HepG2 (cell line): ENCODE results near the gene RNASE12. TPM values are rescaled to one million over a fixed set of nuclear protein-coding genes. Genes with fewer than 3 reads are reported as not detected.
A peak's percentile ranks its signal among the peaks of the same experiment; 100 is the strongest.

Experiments
- ARID2 ChIP-seq: sonication (generic); formaldehyde crosslinking; IDR thresholded peaks from 2 replicates; pipeline ENCODE4 v1.8.1; 2022; ENCODE audit warnings: mild to moderate bottlenecking, missing genetic modification reagents, borderline replicate concordance
- ARID3A ChIP-seq: IDR thresholded peaks from 2 replicates; pipeline ENCODE4 v1.6.1; 2012; ENCODE audit warnings: low read depth, low read length, improper control_type of control experiment
- ARNTL ChIP-seq: sonication (generic); formaldehyde crosslinking; IDR thresholded peaks from 2 replicates; pipeline ENCODE4 v1.4.0; 2020; ENCODE audit warnings: mild to moderate bottlenecking, missing genetic modification reagents
- ERF ChIP-seq: IDR thresholded peaks from 2 replicates; pipeline ENCODE4 v1.6.1; 2018; ENCODE audit warnings: missing biosample characterization, missing genetic modification reagents
- GLMP ChIP-seq: sonication (generic); formaldehyde crosslinking; IDR thresholded peaks from 2 replicates; pipeline ENCODE4 v1.9.0; 2021; ENCODE audit warnings: missing genetic modification reagents, mild to moderate bottlenecking, borderline replicate concordance
- HNF4G ChIP-seq, 2 experiments: sonication (generic) in 1 of 2; formaldehyde crosslinking in 1 of 2; IDR thresholded peaks; 2 replicates each; pipeline versions ENCODE4 v1.4.0 to v1.6.1; 2011 to 2020; ENCODE audit warnings: borderline replicate concordance in 2 of 2, low read depth in 2 of 2, mild to moderate bottlenecking in 2 of 2, low read length in 1 of 2, missing genetic modification reagents in 1 of 2, moderate library complexity in 1 of 2
- LCORL ChIP-seq, 2 experiments: fragments of 450-650 bp in 1 of 2; sonication (generic) in 1 of 2; formaldehyde crosslinking in 1 of 2; IDR thresholded peaks; 2 replicates each; pipeline versions ENCODE4 v1.5.0 to v1.6.1; 2017 to 2020; ENCODE audit warnings: antibody characterized with exemption in 1 of 2, missing genetic modification reagents in 1 of 2
- PHB2 ChIP-seq: fragments of 450-650 bp; IDR thresholded peaks from 2 replicates; pipeline ENCODE4 v1.6.1; 2018; ENCODE audit not compliant: partially characterized antibody
- SIX4 ChIP-seq: sonication (generic); formaldehyde crosslinking; IDR thresholded peaks from 2 replicates; pipeline ENCODE4 v1.4.0; 2020; ENCODE audit warnings: missing genetic modification reagents
- SMARCC2 ChIP-seq: fragments of 450-650 bp; IDR thresholded peaks from 2 replicates; pipeline ENCODE4 v1.6.1; 2017; ENCODE audit warnings: antibody characterized with exemption, mild to moderate bottlenecking
- SP4 ChIP-seq: sonication (generic); formaldehyde crosslinking; IDR thresholded peaks from 2 replicates; pipeline ENCODE4 v1.8.1; 2023; ENCODE audit warnings: mild to moderate bottlenecking, missing genetic modification reagents
- TCF7 ChIP-seq: sonication (generic); IDR thresholded peaks from 2 replicates; pipeline ENCODE4 v1.6.1; 2016; ENCODE audit warnings: antibody characterized with exemption, low read depth
- ZFP1 ChIP-seq: IDR thresholded peaks from 2 replicates; pipeline ENCODE4 v1.6.1; 2016
- ZNF317 ChIP-seq: sonication (generic); formaldehyde crosslinking; IDR thresholded peaks from 2 replicates; pipeline ENCODE4 v1.5.0; 2020; ENCODE audit warnings: mild to moderate bottlenecking, missing genetic modification reagents
- ZNF619 ChIP-seq: sonication (generic); formaldehyde crosslinking; IDR thresholded peaks from 2 replicates; pipeline ENCODE4 v1.4.0; 2020; ENCODE audit warnings: mild to moderate bottlenecking, missing genetic modification reagents
- ZNF83 ChIP-seq: sonication (generic); formaldehyde crosslinking; IDR thresholded peaks from 2 replicates; pipeline ENCODE4 v1.4.0; 2020; ENCODE audit warnings: missing genetic modification reagents, mild to moderate bottlenecking, borderline replicate concordance
- polyA plus RNA-seq, 8 experiments: library from polyadenylated mRNA; depleted of rRNA in 3 of 8; stranded (reverse) in 7 of 8; unstranded in 1 of 8; fragments of >200 nt; fragmentation: Illumina TruSeq in 4 of 8; extraction: Trizol in 4 of 8; gene quantifications; 2 replicates each; pipeline versions ENCODE4 v1.2.1 to v1.2.3, GENCODE V29; 2011 to 2016; ENCODE audit warnings: low read depth in 4 of 8, missing spikeins in 1 of 8, mixed read lengths in 1 of 8; ENCODE audit not compliant: insufficient read depth in 1 of 8
- total RNA-seq, 5 experiments: library from RNA; depleted of rRNA; stranded (reverse); fragments of >200 nt; fragmentation: Illumina TruSeq; extraction: Trizol; gene quantifications; 2 replicates each; pipeline ENCODE4 v1.2.3, GENCODE V29; 2016; ENCODE audit warnings: low read depth in 1 of 5
- TF ChIP-seq, protein P1 (sequence below): sonication (generic); formaldehyde crosslinking; IDR thresholded peaks from 2 replicates; pipeline ENCODE4 v1.4.0; 2020; ENCODE audit warnings: low read depth, mild to moderate bottlenecking, missing genetic modification reagents
- TF ChIP-seq, protein P2 (sequence below): sonication (generic); formaldehyde crosslinking; IDR thresholded peaks from 2 replicates; pipeline ENCODE4 v1.4.0; 2020; ENCODE audit warnings: missing genetic modification reagents, borderline replicate concordance
- TF ChIP-seq, protein P3 (sequence below): sonication (generic); formaldehyde crosslinking; IDR thresholded peaks from 2 replicates; pipeline ENCODE4 v1.4.0; 2020; ENCODE audit warnings: missing genetic modification reagents

Gene RNASE12
- total and polyA plus RNA-seq, 2 of the 13 experiments (the other 11 are each of a cell fraction or from before 2014, with no cell fraction given), result not detected

GRCh38 chr14:20631880-20632389 lies 40.8 kb upstream of the RNASE12 start (continued):
- TF ChIP-seq GLMP, result 0 out of 2 replicates have a peak, but pooled peaks have one; percentile 41
- TF ChIP-seq ARID3A, result peak; percentile 5; the same call in 1 of the 2 replicates
- TF ChIP-seq ARID2, result no peak
- no peak for TF ChIP-seq ZNF83 (CRISPR knock-in tag)
- no peak for TF ChIP-seq PHB2
- TF ChIP-seq ERF (CRISPR knock-in tag), result 0 out of 2 replicates have a peak, but pooled peaks have one; percentile 9
- peak; percentile 29; the same call in 1 of the 2 replicates for TF ChIP-seq ZNF317
- TF ChIP-seq ARNTL, result no peak
- 0 out of 2 replicates have a peak, but pooled peaks have one; percentile 22 for TF ChIP-seq SP4 (CRISPR knock-in tag)
- TF ChIP-seq ZFP1 (CRISPR knock-in tag), result no peak
- TF ChIP-seq, protein P1, sequence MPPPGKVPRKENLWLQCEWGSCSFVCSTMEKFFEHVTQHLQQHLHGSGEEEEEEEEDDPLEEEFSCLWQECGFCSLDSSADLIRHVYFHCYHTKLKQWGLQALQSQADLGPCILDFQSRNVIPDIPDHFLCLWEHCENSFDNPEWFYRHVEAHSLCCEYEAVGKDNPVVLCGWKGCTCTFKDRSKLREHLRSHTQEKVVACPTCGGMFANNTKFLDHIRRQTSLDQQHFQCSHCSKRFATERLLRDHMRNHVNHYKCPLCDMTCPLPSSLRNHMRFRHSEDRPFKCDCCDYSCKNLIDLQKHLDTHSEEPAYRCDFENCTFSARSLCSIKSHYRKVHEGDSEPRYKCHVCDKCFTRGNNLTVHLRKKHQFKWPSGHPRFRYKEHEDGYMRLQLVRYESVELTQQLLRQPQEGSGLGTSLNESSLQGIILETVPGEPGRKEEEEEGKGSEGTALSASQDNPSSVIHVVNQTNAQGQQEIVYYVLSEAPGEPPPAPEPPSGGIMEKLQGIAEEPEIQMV (CRISPR knock-in tag), result no peak
- TF ChIP-seq TCF7, result no peak
- TF ChIP-seq SMARCC2, result no peak
- 0 out of 2 replicates have a peak, but pooled peaks have one; percentile 22 for TF ChIP-seq SIX4 (CRISPR knock-in tag)
- TF ChIP-seq, protein P2, sequence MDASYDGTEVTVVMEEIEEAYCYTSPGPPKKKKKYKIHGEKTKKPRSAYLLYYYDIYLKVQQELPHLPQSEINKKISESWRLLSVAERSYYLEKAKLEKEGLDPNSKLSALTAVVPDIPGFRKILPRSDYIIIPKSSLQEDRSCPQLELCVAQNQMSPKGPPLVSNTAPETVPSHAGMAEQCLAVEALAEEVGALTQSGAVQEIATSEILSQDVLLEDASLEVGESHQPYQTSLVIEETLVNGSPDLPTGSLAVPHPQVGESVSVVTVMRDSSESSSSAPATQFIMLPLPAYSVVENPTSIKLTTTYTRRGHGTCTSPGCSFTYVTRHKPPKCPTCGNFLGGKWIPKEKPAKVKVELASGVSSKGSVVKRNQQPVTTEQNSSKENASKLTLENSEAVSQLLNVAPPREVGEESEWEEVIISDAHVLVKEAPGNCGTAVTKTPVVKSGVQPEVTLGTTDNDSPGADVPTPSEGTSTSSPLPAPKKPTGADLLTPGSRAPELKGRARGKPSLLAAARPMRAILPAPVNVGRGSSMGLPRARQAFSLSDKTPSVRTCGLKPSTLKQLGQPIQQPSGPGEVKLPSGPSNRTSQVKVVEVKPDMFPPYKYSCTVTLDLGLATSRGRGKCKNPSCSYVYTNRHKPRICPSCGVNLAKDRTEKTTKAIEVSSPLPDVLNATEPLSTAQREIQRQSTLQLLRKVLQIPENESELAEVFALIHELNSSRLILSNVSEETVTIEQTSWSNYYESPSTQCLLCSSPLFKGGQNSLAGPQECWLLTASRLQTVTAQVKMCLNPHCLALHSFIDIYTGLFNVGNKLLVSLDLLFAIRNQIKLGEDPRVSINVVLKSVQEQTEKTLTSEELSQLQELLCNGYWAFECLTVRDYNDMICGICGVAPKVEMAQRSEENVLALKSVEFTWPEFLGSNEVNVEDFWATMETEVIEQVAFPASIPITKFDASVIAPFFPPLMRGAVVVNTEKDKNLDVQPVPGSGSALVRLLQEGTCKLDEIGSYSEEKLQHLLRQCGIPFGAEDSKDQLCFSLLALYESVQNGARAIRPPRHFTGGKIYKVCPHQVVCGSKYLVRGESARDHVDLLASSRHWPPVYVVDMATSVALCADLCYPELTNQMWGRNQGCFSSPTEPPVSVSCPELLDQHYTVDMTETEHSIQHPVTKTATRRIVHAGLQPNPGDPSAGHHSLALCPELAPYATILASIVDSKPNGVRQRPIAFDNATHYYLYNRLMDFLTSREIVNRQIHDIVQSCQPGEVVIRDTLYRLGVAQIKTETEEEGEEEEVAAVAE (CRISPR knock-in tag), result no peak
- TF ChIP-seq ZNF619 (CRISPR knock-in tag), result no peak
- no peak for TF ChIP-seq LCORL (IDR thresholded peaks at IDR 0.05)
- TF ChIP-seq LCORL (CRISPR knock-in tag; IDR thresholded peaks at IDR 0.05), result no peak
- no peak for TF ChIP-seq HNF4G (IDR thresholded peaks at IDR 0.05; ENCODE audit: borderline replicate concordance, low read depth, low read length)
- TF ChIP-seq HNF4G (CRISPR knock-in tag; IDR thresholded peaks at IDR 0.05; ENCODE audit: borderline replicate concordance, low read depth), result no peak
- TF ChIP-seq, protein P3, sequence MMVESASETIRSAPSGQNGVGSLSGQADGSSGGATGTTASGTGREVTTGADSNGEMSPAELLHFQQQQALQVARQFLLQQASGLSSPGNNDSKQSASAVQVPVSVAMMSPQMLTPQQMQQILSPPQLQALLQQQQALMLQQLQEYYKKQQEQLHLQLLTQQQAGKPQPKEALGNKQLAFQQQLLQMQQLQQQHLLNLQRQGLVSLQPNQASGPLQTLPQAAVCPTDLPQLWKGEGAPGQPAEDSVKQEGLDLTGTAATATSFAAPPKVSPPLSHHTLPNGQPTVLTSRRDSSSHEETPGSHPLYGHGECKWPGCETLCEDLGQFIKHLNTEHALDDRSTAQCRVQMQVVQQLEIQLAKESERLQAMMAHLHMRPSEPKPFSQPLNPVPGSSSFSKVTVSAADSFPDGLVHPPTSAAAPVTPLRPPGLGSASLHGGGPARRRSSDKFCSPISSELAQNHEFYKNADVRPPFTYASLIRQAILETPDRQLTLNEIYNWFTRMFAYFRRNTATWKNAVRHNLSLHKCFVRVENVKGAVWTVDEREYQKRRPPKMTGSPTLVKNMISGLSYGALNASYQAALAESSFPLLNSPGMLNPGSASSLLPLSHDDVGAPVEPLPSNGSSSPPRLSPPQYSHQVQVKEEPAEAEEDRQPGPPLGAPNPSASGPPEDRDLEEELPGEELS (CRISPR knock-in tag), result no peak
